Stimulated activated effector memory CD8-positive, alpha-beta T cell treated with anti-CD3 and anti-CD28 coated beads, Interleukin-12 subunit alpha, Interleukin-12 subunit beta, amount 100 ng/mL, for 72 hours (primary cell): Measurements from ENCODE around the gene ATP2B1.
"Not testable (repeated sequence)": the region's sequence is repeated elsewhere in the genome, so short reads cannot be mapped to it uniquely, and the experiment has no call there.

ENCODE experiments used
- ATAC-seq: fragments of 150-1000 bp; cut with Tn5 transposase; 2 replicates; pipeline ENCODE4 v1.10.0; 2021
- DNase-seq, 2 donors: peaks; one replicate each; pipeline ENCODE4 v3.0.0; 2021 to 2022; ENCODE audit warnings: low spot score in 2 of 2
- H3K27ac Mint-ChIP-seq: one replicate; pipeline ENCODE4 v1.8.0; 2022; ENCODE audit warnings: mild to moderate bottlenecking, mixed read lengths
- H3K36me3 Mint-ChIP-seq: one replicate; pipeline ENCODE4 v1.8.0; 2022; ENCODE audit warnings: mild to moderate bottlenecking, mixed read lengths
- H3K4me1 Mint-ChIP-seq: one replicate; pipeline ENCODE4 v1.8.0; 2022; ENCODE audit warnings: mixed read lengths
- H3K4me3 Mint-ChIP-seq: one replicate; pipeline ENCODE4 v1.8.0; 2022; ENCODE audit warnings: mild to moderate bottlenecking, mixed read lengths
- H3K9me3 Mint-ChIP-seq: one replicate; pipeline ENCODE4 v1.8.0; 2022; ENCODE audit warnings: mixed read lengths

ATP2B1 gene

GRCh38 chr12:89708565-89709156, at the start of gene ATP2B1:
Gene ATP2B1 (minus strand): TSS chr12:89708838. CDS start chr12:89655886, 52,952 bp downstream.
- H3K4me1 Mint-ChIP-seq: peaks cover 22% of the 10 kb centered on the region
- H3K36me3 Mint-ChIP-seq: peaks cover 25% of the 10 kb centered on the region
- DNase-seq (peak; percentile 75 to 91), ATAC-seq (peak; percentile 80)
- H3K4me3 Mint-ChIP-seq: peak within 1 kb of the TSS; percentile 89
- H3K9me3 Mint-ChIP-seq: no peaks in the 10 kb centered on the region
- peak within 1 kb of the TSS; percentile 96 for H3K27ac Mint-ChIP-seq

GRCh38 chr12:89757987-89758386, 49.3 kb upstream of the ATP2B1 start:
- Mint-ChIP-seq H3K4me1 (peaks cover 46% of the 10 kb centered on the region), H3K36me3 (peaks cover 13% of the 10 kb centered on the region), H3K27ac (peak overlapping the region; percentile 89)
- not testable (repeated sequence) for ATAC-seq, DNase-seq, H3K9me3 Mint-ChIP-seq, H3K4me3 Mint-ChIP-seq

- ATAC-seq (peak; percentile 97), DNase-seq (no peak)
- Mint-ChIP-seq H3K27ac (peak overlapping the region; percentile 89), H3K36me3 (peaks cover 13% of the 10 kb centered on the region), H3K4me1 (peaks cover 47% of the 10 kb centered on the region), H3K9me3 (peaks cover 4% of the 10 kb centered on the region), H3K4me3 (peak overlapping the region; percentile 1)
These were observed 48.2 kb upstream of the ATP2B1 start for GRCh38 chr12:89756585-89757398.

- no peak for DNase-seq
- peaks cover 47% of the 10 kb centered on the region for H3K4me1 Mint-ChIP-seq
- H3K27ac Mint-ChIP-seq: peak overlapping the region; percentile 89
- peak; percentile 20 for ATAC-seq
- H3K4me3 Mint-ChIP-seq: peak overlapping the region; percentile 1
- H3K9me3 Mint-ChIP-seq: peaks cover 4% of the 10 kb centered on the region
- H3K36me3 Mint-ChIP-seq: peaks cover 13% of the 10 kb centered on the region
These were observed 47.6 kb upstream of the ATP2B1 start for GRCh38 chr12:89756194-89756584.

- peaks cover 34% of the 10 kb centered on the region for H3K4me1 Mint-ChIP-seq
- peaks cover 13% of the 10 kb centered on the region for H3K36me3 Mint-ChIP-seq
- ATAC-seq (no peak), DNase-seq (no peak)
- no peaks in the 10 kb centered on the region for H3K9me3 Mint-ChIP-seq
- no peak overlapping the region for H3K4me3 Mint-ChIP-seq
- H3K27ac Mint-ChIP-seq: no peak overlapping the region
These were observed 45.4 kb upstream of the ATP2B1 start for GRCh38 chr12:89753997-89754396.

- H3K4me1 Mint-ChIP-seq: peaks cover 25% of the 10 kb centered on the region
- H3K36me3 Mint-ChIP-seq: peaks cover 13% of the 10 kb centered on the region
- H3K4me3 Mint-ChIP-seq: no peak overlapping the region
- no peak overlapping the region for H3K27ac Mint-ChIP-seq
- DNase-seq (no peak), ATAC-seq (no peak)
- no peaks in the 10 kb centered on the region for H3K9me3 Mint-ChIP-seq
These were observed 43.7 kb upstream of the ATP2B1 start for GRCh38 chr12:89752341-89752740.

- Mint-ChIP-seq H3K27ac (no peak overlapping the region), H3K36me3 (no peaks in the 10 kb centered on the region), H3K4me1 (peaks cover 12% of the 10 kb centered on the region), H3K4me3 (no peak overlapping the region), H3K9me3 (no peaks in the 10 kb centered on the region)
- DNase-seq: no peak
- ATAC-seq: no peak
These were observed 42.0 kb upstream of the ATP2B1 start for GRCh38 chr12:89750389-89751351.

GRCh38 chr12:89748791-89749190, 40.2 kb upstream of the ATP2B1 start:
- no peak for ATAC-seq
- DNase-seq: no peak
- Mint-ChIP-seq H3K36me3 (no peaks in the 10 kb centered on the region), H3K4me1 (peaks cover 19% of the 10 kb centered on the region), H3K27ac (no peak overlapping the region), H3K9me3 (no peaks in the 10 kb centered on the region), H3K4me3 (no peak overlapping the region)

GRCh38 chr12:89745286-89745685, 36.6 kb upstream of the ATP2B1 start:
- no peaks in the 10 kb centered on the region for H3K36me3 Mint-ChIP-seq
- peaks cover 9% of the 10 kb centered on the region for H3K4me1 Mint-ChIP-seq
- ATAC-seq (no peak), DNase-seq (no peak)
- H3K4me3 Mint-ChIP-seq: no peak overlapping the region
- peaks cover 8% of the 10 kb centered on the region for H3K9me3 Mint-ChIP-seq
- H3K27ac Mint-ChIP-seq: no peak overlapping the region

- ATAC-seq (no peak), DNase-seq (no peak)
- Mint-ChIP-seq H3K4me1 (peaks cover 9% of the 10 kb centered on the region), H3K36me3 (no peaks in the 10 kb centered on the region), H3K4me3 (no peak overlapping the region), H3K27ac (no peak overlapping the region), H3K9me3 (peaks cover 16% of the 10 kb centered on the region)
These were observed 33.8 kb upstream of the ATP2B1 start for GRCh38 chr12:89742337-89743022.

GRCh38 chr12:89740943-89741342, 32.3 kb upstream of the ATP2B1 start:
- no peaks in the 10 kb centered on the region for H3K36me3 Mint-ChIP-seq
- H3K9me3 Mint-ChIP-seq: peaks cover 16% of the 10 kb centered on the region
- H3K27ac Mint-ChIP-seq: no peak overlapping the region
- DNase-seq (no peak), ATAC-seq (no peak)
- H3K4me1 Mint-ChIP-seq: peaks cover 9% of the 10 kb centered on the region
- H3K4me3 Mint-ChIP-seq: no peak overlapping the region

- no peak for DNase-seq
- peaks cover 12% of the 10 kb centered on the region for H3K9me3 Mint-ChIP-seq
- H3K36me3 Mint-ChIP-seq: no peaks in the 10 kb centered on the region
- H3K27ac Mint-ChIP-seq: no peak overlapping the region
- ATAC-seq: no peak
- no peak overlapping the region for H3K4me3 Mint-ChIP-seq
- H3K4me1 Mint-ChIP-seq: peaks cover 7% of the 10 kb centered on the region
These were observed 28.4 kb upstream of the ATP2B1 start for GRCh38 chr12:89736995-89737394.

- H3K36me3 Mint-ChIP-seq: no peaks in the 10 kb centered on the region
- no peak overlapping the region for H3K4me3 Mint-ChIP-seq
- H3K27ac Mint-ChIP-seq: no peak overlapping the region
- H3K9me3 Mint-ChIP-seq: no peaks in the 10 kb centered on the region
- peaks cover 12% of the 10 kb centered on the region for H3K4me1 Mint-ChIP-seq
- ATAC-seq: peak; percentile 60
- DNase-seq: no peak
These were observed 25.1 kb upstream of the ATP2B1 start for GRCh38 chr12:89733579-89734201.

GRCh38 chr12:89732522-89732921, 23.9 kb upstream of the ATP2B1 start:
- peaks cover 12% of the 10 kb centered on the region for H3K4me1 Mint-ChIP-seq
- no peak overlapping the region for H3K27ac Mint-ChIP-seq
- no peaks in the 10 kb centered on the region for H3K36me3 Mint-ChIP-seq
- ATAC-seq (no peak), DNase-seq (no peak)
- no peaks in the 10 kb centered on the region for H3K9me3 Mint-ChIP-seq
- no peak overlapping the region for H3K4me3 Mint-ChIP-seq
